Liver (tissue), 3 donors: ENCODE data around the gene BSN.

Experiments used
- HNF4A ChIP-seq, 2 donors: conservative IDR thresholded peaks; 2 replicates each; pipeline ENCODE4 v1.6.1; 2016; ENCODE audit warnings: antibody characterized with exemption in 2 of 2, mild to moderate bottlenecking in 2 of 2
- RXRA ChIP-seq, 2 donors: IDR thresholded peaks; 2 replicates each; pipeline ENCODE4 v1.6.1; 2017 to 2018; ENCODE audit warnings: antibody characterized with exemption in 2 of 2, mild to moderate bottlenecking in 1 of 2
- TAF1 ChIP-seq: conservative IDR thresholded peaks from 2 replicates; pipeline ENCODE4 v1.6.1; 2016; ENCODE audit warnings: antibody characterized with exemption, mild to moderate bottlenecking
- TF ChIP-seq, protein P1 (sequence below): fragments of 150-350 bp; IDR thresholded peaks from 2 replicates; pipeline ENCODE4 v1.5.1; 2017; ENCODE audit warnings: improper control_type of control experiment, low read depth, low read length; ENCODE audit not compliant: missing input control
- TF ChIP-seq, protein P2 (sequence below): IDR thresholded peaks from 2 replicates; pipeline ENCODE4 v1.6.1; 2016; ENCODE audit warnings: antibody characterized with exemption
- TF ChIP-seq, protein P3 (sequence below): IDR thresholded peaks from 2 replicates; pipeline ENCODE4 v1.6.1; 2016; ENCODE audit warnings: antibody characterized with exemption
- donor health status: healthy.
- donor health status: healthy.

DNA sequence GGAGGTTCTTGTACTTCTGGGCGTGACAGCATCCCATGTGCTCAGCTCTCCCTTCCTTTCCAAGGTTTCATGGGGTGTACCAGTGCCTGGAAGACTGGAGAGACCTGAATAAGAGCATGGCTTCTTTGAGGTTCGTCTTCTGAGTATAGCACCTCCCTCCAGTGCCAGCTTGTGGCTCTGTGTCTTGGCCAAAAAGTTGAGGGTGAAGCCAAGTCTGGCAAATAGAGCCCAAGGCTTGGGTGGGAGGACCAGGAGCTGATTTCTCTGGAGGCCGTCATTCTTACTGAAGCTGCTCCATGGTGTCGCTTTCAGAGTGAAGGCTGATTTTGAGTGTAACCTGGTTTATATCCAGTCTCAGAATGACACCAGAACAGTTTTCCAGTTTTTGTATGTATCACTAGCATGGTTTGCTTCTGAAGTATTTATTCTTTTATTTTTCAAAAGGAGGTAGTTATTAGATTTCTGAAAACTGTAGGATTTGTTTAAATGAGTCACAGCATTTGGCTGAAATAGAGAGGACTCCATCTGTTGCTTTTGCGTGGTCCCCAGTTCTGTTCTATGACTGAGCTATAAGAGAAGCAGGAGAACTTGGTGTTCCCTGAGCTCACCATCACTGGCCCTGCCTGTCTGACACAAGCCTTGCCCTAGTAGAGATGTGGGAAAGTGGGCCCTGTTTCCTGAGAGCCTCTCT is 47.2 kb downstream of the BSN start:
- no peak for TF ChIP-seq TAF1
- TF ChIP-seq, protein P1, sequence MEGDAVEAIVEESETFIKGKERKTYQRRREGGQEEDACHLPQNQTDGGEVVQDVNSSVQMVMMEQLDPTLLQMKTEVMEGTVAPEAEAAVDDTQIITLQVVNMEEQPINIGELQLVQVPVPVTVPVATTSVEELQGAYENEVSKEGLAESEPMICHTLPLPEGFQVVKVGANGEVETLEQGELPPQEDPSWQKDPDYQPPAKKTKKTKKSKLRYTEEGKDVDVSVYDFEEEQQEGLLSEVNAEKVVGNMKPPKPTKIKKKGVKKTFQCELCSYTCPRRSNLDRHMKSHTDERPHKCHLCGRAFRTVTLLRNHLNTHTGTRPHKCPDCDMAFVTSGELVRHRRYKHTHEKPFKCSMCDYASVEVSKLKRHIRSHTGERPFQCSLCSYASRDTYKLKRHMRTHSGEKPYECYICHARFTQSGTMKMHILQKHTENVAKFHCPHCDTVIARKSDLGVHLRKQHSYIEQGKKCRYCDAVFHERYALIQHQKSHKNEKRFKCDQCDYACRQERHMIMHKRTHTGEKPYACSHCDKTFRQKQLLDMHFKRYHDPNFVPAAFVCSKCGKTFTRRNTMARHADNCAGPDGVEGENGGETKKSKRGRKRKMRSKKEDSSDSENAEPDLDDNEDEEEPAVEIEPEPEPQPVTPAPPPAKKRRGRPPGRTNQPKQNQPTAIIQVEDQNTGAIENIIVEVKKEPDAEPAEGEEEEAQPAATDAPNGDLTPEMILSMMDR: no peak
- TF ChIP-seq, protein P2, sequence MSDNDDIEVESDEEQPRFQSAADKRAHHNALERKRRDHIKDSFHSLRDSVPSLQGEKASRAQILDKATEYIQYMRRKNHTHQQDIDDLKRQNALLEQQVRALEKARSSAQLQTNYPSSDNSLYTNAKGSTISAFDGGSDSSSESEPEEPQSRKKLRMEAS: no peak
- no peak for TF ChIP-seq RXRA (IDR thresholded peaks at IDR 0.05)
- TF ChIP-seq, protein P3, sequence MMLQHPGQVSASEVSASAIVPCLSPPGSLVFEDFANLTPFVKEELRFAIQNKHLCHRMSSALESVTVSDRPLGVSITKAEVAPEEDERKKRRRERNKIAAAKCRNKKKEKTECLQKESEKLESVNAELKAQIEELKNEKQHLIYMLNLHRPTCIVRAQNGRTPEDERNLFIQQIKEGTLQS: no peak
- TF ChIP-seq HNF4A (conservative IDR thresholded peaks at IDR 0.05): no peak
